T-cell (primary cell): ENCODE results near the gene NDUFV3. TPM values are rescaled to one million over a fixed set of nuclear protein-coding genes. Genes with fewer than 3 reads are reported as not detected.
"Not testable (repeated sequence)": the region's sequence is repeated elsewhere in the genome, so short reads cannot be mapped to it uniquely, and the experiment has no call there.

Experiments
- ATAC-seq, 4 experiments: fragments of 200-7000 bp in 3 of 4; fragments of 150-1000 bp in 1 of 4; cut with Tn5 transposase; replicated peaks in 1 of 4; 1 replicate in 3 of 4; 2 replicates in 1 of 4; pipeline ENCODE4 v1.10.0; 2021; ENCODE audit warnings: moderate library complexity in 3 of 4, mild to moderate bottlenecking in 2 of 4, moderate number of reproducible peaks in 1 of 4
- CTCF ChIA-PET, 2 donors: fragments of 300-600 bp; sonication (Branson Sonifier 250); formaldehyde crosslinking; loops; one replicate each; lab custom pipeline; 2022; ENCODE audit warnings: antibody characterized with exemption in 2 of 2; lab: Charles Lee
- POLR2A ChIA-PET, 2 donors: fragments of 300-600 bp; sonication (Branson Sonifier 250); formaldehyde crosslinking; loops; one replicate each; lab custom pipeline; 2022; ENCODE audit warnings: antibody characterized with exemption in 2 of 2; lab: Charles Lee
- DNase-seq, 35 experiments: peaks; one replicate each; pipeline versions ENCODE4 v3.0.0 to v3.0.0-alpha.2; 2013 to 2023
- H3K27ac ChIP-seq: one replicate; pipeline ENCODE4 v1.5.1; 2013; ENCODE audit warnings: low read length
- H3K27me3 ChIP-seq, 2 experiments: replicated peaks in 1 of 2; 1 replicate in 1 of 2; 2 replicates in 1 of 2; pipeline versions ENCODE4 v1.6.1 to v1.7.0; 2013; ENCODE audit warnings: low read length in 1 of 2, mixed read lengths in 1 of 2; ENCODE audit not compliant: control insufficient read depth in 2 of 2, insufficient read depth in 2 of 2; ENCODE audit errors: extremely low read depth in 1 of 2
- H3K36me3 ChIP-seq, 2 donors: 1 replicate in 1 of 2; 2 replicates in 1 of 2; pipeline versions ENCODE4 v1.6.1 to v1.7.0; 2013; ENCODE audit warnings: low read length in 1 of 2; ENCODE audit not compliant: control insufficient read depth in 2 of 2, insufficient read depth in 1 of 2; ENCODE audit errors: extremely low read depth in 1 of 2
- H3K4me1 ChIP-seq, 2 experiments: 1 replicate in 1 of 2; 2 replicates in 1 of 2; pipeline versions ENCODE4 v1.6.1 to v1.7.0; 2013; ENCODE audit warnings: low read length in 2 of 2, mixed read lengths in 1 of 2; ENCODE audit not compliant: insufficient read depth in 2 of 2, control insufficient read depth in 1 of 2; ENCODE audit errors: extremely low read depth in 1 of 2
- H3K4me3 ChIP-seq, 2 donors: 1 replicate in 1 of 2; 2 replicates in 1 of 2; pipeline versions ENCODE4 v1.5.1 to v1.7.0; 2013; ENCODE audit warnings: mild to moderate bottlenecking in 2 of 2, low read length in 1 of 2, moderate library complexity in 1 of 2; ENCODE audit not compliant: control insufficient read depth in 1 of 2; ENCODE audit errors: extremely low read depth in 1 of 2
- H3K9me3 ChIP-seq: 2 replicates; pipeline ENCODE4 v1.7.0; 2013
- H3K27ac Mint-ChIP-seq, 2 donors: one replicate each; pipeline ENCODE4 v1.8.0; 2020 to 2021; ENCODE audit warnings: mild to moderate bottlenecking in 2 of 2, mixed read lengths in 2 of 2
- H3K27me3 Mint-ChIP-seq, 2 donors: one replicate each; pipeline ENCODE4 v1.8.0; 2021 to 2022; ENCODE audit warnings: mixed read lengths in 2 of 2
- H3K36me3 Mint-ChIP-seq: one replicate; pipeline ENCODE4 v1.8.0; 2021; ENCODE audit warnings: mixed read lengths
- H3K4me1 Mint-ChIP-seq, 3 donors: one replicate each; pipeline ENCODE4 v1.8.0; 2020 to 2022; ENCODE audit warnings: mixed read lengths in 3 of 3, mild to moderate bottlenecking in 1 of 3
- H3K4me3 Mint-ChIP-seq, 3 donors: one replicate each; pipeline ENCODE4 v1.8.0; 2020 to 2022; ENCODE audit warnings: mild to moderate bottlenecking in 3 of 3, mixed read lengths in 3 of 3, moderate library complexity in 3 of 3
- H3K9me3 Mint-ChIP-seq, 3 donors: one replicate each; pipeline ENCODE4 v1.8.0; 2020 to 2022; ENCODE audit warnings: mixed read lengths in 3 of 3
- WGBS: methylation state at CpG from one replicate; pipeline ENCODE4 v1.1.5; 2013; ENCODE audit warnings: missing lambda C conversion rate; ENCODE audit not compliant: insufficient coverage; 5-methylcytosine and 5-hydroxymethylcytosine counted together
- total RNA-seq, 35 experiments: library from RNA in 6 of 35; stranded (reverse) in 6 of 35; fragments of 120-200 nt in 1 of 35; gene quantifications; one replicate each; pipeline versions ENCODE4 v1.2.1 to v1.2.4 and lab custom pipeline; 2013 to 2026

NDUFV3 gene
- total RNA-seq, 5 donors from 2014 or later (not counting 1 experiment from before 2014, with no cell fraction given): 21.3 to 32.0 (median 28.5) TPM

DNA sequence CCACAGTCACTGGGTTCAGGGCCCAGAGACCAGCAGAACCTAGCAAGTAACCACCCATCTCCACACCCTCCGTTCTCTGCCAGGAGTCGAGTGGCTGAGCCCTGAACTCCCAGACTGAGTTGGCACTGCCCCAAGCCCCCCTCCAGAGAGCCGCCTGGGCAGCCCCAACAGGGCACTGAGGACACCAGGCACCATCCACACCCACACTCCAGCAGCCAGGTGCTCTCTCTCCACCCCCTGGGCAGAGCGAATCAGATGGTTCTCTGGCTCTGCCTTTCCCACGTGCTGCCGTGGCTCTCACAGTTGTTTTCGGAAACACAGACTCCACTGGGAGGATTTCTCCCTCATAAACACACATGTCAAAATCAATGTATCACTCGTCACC, 27.3 kb upstream of the NDUFV3 start:
- no peak for DNase-seq
- Mint-ChIP-seq H3K4me3 (no peak overlapping the region), H3K27ac (no peak overlapping the region), H3K4me1 (peaks cover 9 to 24% (median 11%) of the 10 kb centered on the region in 3 donors), H3K9me3 (no peaks in the 10 kb centered on the region), H3K36me3 (peaks cover 35% of the 10 kb centered on the region), H3K27me3 (no peaks in the 10 kb centered on the region)
- Histone ChIP-seq H3K4me1 (peaks cover 0 to 2% of the 10 kb centered on the region in 2 experiments), H3K27me3 (no peaks in the 10 kb centered on the region), H3K4me3 (no peak overlapping the region), H3K27ac (no peak overlapping the region), H3K36me3 (peaks cover 26 to 65% of the 10 kb centered on the region in 2 donors), H3K9me3 (no peaks in the 10 kb centered on the region)
- no peak for ATAC-seq
- POLR2A ChIA-PET: no interaction called here
- CTCF ChIA-PET: no interaction called here
- 79% methylated on average over 8 of the region's 8 CpGs for WGBS

DNA sequence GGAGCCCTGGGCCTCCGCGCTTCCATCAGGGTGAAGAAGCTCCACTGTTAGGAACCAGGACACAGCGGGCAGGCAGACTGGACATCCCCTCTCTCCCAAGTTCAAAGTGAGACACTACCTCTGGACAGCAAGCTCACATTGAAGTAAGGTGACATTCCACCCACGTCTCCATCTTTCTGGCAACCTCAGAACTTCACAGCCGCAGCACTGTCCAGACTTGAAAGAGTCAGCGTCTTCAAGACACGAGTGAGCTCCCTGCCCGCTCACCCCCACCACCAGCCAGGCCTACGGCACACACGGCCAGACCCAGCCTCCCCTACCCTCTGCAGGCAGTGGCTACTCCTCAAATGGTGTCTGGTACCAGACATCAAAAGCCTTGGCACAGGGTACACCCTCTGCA, 24.9 kb upstream of the NDUFV3 start:
- H3K4me1 Mint-ChIP-seq: peaks cover 9 to 18% (median 10%) of the 10 kb centered on the region in 3 donors
- no peaks in the 10 kb centered on the region for H3K9me3 ChIP-seq
- H3K27me3 ChIP-seq: no peaks in the 10 kb centered on the region
- no peaks in the 10 kb centered on the region for H3K9me3 Mint-ChIP-seq
- H3K27ac Mint-ChIP-seq: no peak overlapping the region
- DNase-seq (no peak), ATAC-seq (no peak)
- H3K4me3 Mint-ChIP-seq: no peak overlapping the region
- WGBS: 95% methylated on average over 10 of the region's 10 CpGs
- H3K4me3 ChIP-seq: no peak overlapping the region
- H3K27ac ChIP-seq: no peak overlapping the region
- H3K4me1 ChIP-seq: peaks cover 0 to 2% of the 10 kb centered on the region in 2 experiments
- CTCF ChIA-PET: no interaction called here
- H3K27me3 Mint-ChIP-seq: no peaks in the 10 kb centered on the region
- H3K36me3 ChIP-seq: peaks cover 23 to 68% of the 10 kb centered on the region in 2 donors
- peaks cover 43% of the 10 kb centered on the region for H3K36me3 Mint-ChIP-seq
- POLR2A ChIA-PET: no interaction called here

GRCh38 chr21:42873096-42873495, 20.0 kb upstream of the NDUFV3 start:
- Histone ChIP-seq H3K27ac (no peak overlapping the region), H3K27me3 (no peaks in the 10 kb centered on the region), H3K4me1 (peaks cover 2 to 6% of the 10 kb centered on the region in 2 experiments), H3K36me3 (peaks cover 10 to 58% of the 10 kb centered on the region in 2 donors), H3K9me3 (no peaks in the 10 kb centered on the region), H3K4me3 (no peak overlapping the region)
- Mint-ChIP-seq H3K4me3 (no peak overlapping the region), H3K4me1 (peaks cover 3 to 5% (median 4%) of the 10 kb centered on the region in 3 donors), H3K27me3 (no peaks in the 10 kb centered on the region), H3K36me3 (peaks cover 52% of the 10 kb centered on the region), H3K27ac (no peak overlapping the region), H3K9me3 (no peaks in the 10 kb centered on the region)
- no peak for DNase-seq
- CTCF ChIA-PET: no interaction called here
- POLR2A ChIA-PET: interaction anchor here in 1 of 2 donors (0.7 kb wide), 1 partner anchor 9 kb away, joined by 4 read pairs; no protein-coding TSS in a partner anchor
- no peak for ATAC-seq
- WGBS: 99% methylated on average over 7 of the region's 7 CpGs

GRCh38 chr21:42875811-42876210, 17.3 kb upstream of the NDUFV3 start:
- WGBS: no CpG with 5 or more reads among the region's 10 CpGs
- H3K27me3 ChIP-seq, H3K27me3 Mint-ChIP-seq, H3K9me3 Mint-ChIP-seq, ATAC-seq, H3K9me3 ChIP-seq, CTCF ChIA-PET, H3K27ac ChIP-seq, DNase-seq, H3K27ac Mint-ChIP-seq, H3K4me3 Mint-ChIP-seq, H3K4me3 ChIP-seq: not testable (repeated sequence)
- peaks cover 36% of the 10 kb centered on the region for H3K36me3 Mint-ChIP-seq
- peaks cover 23 to 25% (median 24%) of the 10 kb centered on the region in 3 donors for H3K4me1 Mint-ChIP-seq
- POLR2A ChIA-PET: interaction anchor here in 1 of 2 donors (0.7 kb wide), 1 partner anchor 24 kb away, joined by 4 read pairs; no protein-coding TSS in a partner anchor
- Histone ChIP-seq H3K36me3 (peaks cover 0 to 38% of the 10 kb centered on the region in 2 donors), H3K4me1 (peaks cover 9 to 25% of the 10 kb centered on the region in 2 experiments)

DNA sequence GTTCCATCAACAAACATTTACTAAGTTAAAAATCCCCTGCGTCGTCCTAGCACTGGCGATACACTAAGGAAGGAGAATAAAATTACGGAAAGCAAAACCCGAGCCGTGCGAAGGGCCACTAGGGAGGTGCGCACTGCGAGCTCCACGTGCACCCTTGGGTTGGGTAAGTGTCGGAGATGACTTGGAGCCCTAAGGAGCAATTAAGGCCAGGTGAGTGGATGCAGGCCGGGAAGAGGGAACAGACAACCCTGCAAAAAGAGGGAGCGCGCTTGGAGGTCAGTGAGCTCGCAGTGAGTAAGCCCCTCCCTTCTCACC, 14.5 kb upstream of the NDUFV3 start:
- Mint-ChIP-seq H3K36me3 (peaks cover 18% of the 10 kb centered on the region), H3K27me3 (no peaks in the 10 kb centered on the region), H3K9me3 (no peaks in the 10 kb centered on the region), H3K4me3 (peak overlapping the region; percentile 88 to 96 (median 91)), H3K4me1 (peaks cover 23 to 32% (median 32%) of the 10 kb centered on the region in 3 donors), H3K27ac (peak overlapping the region; percentile 84 to 90)
- H3K27me3 ChIP-seq: no peaks in the 10 kb centered on the region
- ChIA-PET POLR2A (interaction anchor here in 1 of 2 donors (0.8 kb wide), 1 partner anchor 14 kb away, joined by 4 read pairs; no protein-coding TSS in a partner anchor), CTCF (interaction anchor here in 1 of 2 donors (0.5 kb wide), 1 partner anchor 1039 kb away, joined by 4 read pairs; no protein-coding TSS in a partner anchor)
- peak overlapping the region; percentile 89 to 98 for H3K4me3 ChIP-seq
- DNase-seq: peak in 4 of 35 experiments; percentile 5 to 18 (median 10)
- 0% methylated on average over 12 of the region's 15 CpGs for WGBS
- peaks cover 9 to 25% of the 10 kb centered on the region in 2 experiments for H3K4me1 ChIP-seq
- no peaks in the 10 kb centered on the region for H3K9me3 ChIP-seq
- H3K27ac ChIP-seq: peak overlapping the region; percentile 97
- ATAC-seq: peak in 3 of 4 experiments; percentile 1 to 7 (median 1)
- peaks cover 0 to 13% of the 10 kb centered on the region in 2 donors for H3K36me3 ChIP-seq

- no peaks in the 10 kb centered on the region for H3K9me3 Mint-ChIP-seq
Measured at GRCh38 chr21:42878993-42879787, 13.9 kb upstream of the NDUFV3 start, which contains the start of gene WDR4. WDR4 (minus strand) TSS chr21:42879539; CDS start chr21:42879495, 44 bp downstream.

More at GRCh38 chr21:42878993-42879787, 13.9 kb upstream of the NDUFV3 start, which contains the start of gene WDR4:
- Mint-ChIP-seq H3K36me3 (peaks cover 13% of the 10 kb centered on the region), H3K27me3 (no peaks in the 10 kb centered on the region), H3K4me1 (peaks cover 23 to 32% (median 32%) of the 10 kb centered on the region in 3 donors), H3K27ac (peak within 1 kb of the TSS; percentile 92 to 95), H3K4me3 (peak within 1 kb of the TSS; percentile 88 to 96 (median 91))
- no peaks in the 10 kb centered on the region for H3K9me3 ChIP-seq
- H3K27ac ChIP-seq: peak within 1 kb of the TSS; percentile 97
- peaks cover 9 to 25% of the 10 kb centered on the region in 2 experiments for H3K4me1 ChIP-seq
- ATAC-seq (peak; percentile 94 to 95 (median 95)), DNase-seq (peak; percentile 95 to 100 (median 98))
- H3K36me3 ChIP-seq: peaks cover 0 to 10% of the 10 kb centered on the region in 2 donors
- ChIA-PET POLR2A (interaction anchor here in 1 of 2 donors (0.8 to 1.6 kb wide), 2 partner anchors 13 to 14 kb away, joined by 4 to 7 read pairs; partner anchors contain the start of gene NDUFV3), CTCF (no interaction called here)
- no peaks in the 10 kb centered on the region for H3K27me3 ChIP-seq
- whole genome bisulfite sequencing: under 1% methylated on average over 77 of the region's 80 CpGs
- peak within 1 kb of the TSS; percentile 89 to 98 for H3K4me3 ChIP-seq
